HG03045 (cell line): ENCODE results near the gene SMYD2.

Experiments
- ATAC-seq: cut with Tn5 transposase; IDR thresholded peaks from one replicate; pipeline ENCODE4 v1.9.1; 2021; ENCODE audit warnings: mild to moderate bottlenecking, moderate library complexity; ENCODE audit not compliant: unreplicated experiment

Gene SMYD2

GRCh38 chr1:214384373-214385079 is 103.6 kb downstream of the SMYD2 start:
- ATAC-seq = no peak

DNA sequence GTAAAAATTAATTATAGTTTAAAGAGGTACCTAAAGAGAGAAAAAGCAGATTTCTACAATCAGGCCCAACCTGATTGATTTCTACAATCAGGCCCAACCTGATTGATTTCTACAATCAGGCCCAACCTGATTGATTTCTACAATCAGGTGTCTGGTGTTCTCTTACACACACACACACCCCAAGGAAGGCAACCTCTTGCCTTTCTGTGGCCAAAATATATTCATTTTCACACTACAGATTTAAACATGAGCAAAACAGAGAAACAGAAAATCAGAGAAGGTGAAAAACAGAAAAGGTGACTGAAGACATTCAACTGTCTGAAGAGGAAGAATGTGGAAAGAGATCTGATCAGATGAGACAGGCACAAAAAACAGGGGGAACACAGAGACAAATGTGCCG is 104.5 kb downstream of the SMYD2 start:
- no peak for ATAC-seq

GRCh38 chr1:214386333-214386732 is 105.4 kb downstream of the SMYD2 start:
- no peak for ATAC-seq
